Measurements from ENCODE around the gene C19orf12. TPM values are rescaled to one million over a fixed set of nuclear protein-coding genes. Genes with fewer than 3 reads are reported as not detected.

Gene C19orf12
- total and polyA plus RNA-seq, 2 donors (not counting 3 experiments of a cell fraction or from before 2014, with no cell fraction given) = 20.4 to 22.9 TPM

DNA sequence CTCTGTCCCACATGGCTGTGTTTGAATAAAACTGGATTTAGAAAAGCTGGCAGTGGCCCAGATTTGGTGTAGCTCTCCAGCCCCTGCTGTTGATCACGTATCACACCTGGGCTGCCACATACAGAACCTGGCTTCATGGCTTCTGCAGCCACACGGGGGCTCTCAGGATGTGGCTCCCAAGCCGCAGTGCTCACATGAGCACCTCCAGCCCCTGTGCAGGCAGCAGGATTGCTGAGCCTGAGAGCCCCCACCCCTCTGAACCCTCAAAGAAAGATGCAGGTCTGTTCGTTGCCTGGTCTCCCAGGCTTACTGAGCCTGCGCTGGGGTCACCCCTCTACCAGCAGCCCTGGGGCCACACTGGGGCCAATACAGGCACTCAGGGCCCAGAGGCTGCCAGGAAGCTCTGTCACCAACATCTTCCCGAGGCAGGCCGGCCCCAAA is 47.1 kb downstream of the C19orf12 start:
- no peak for TF ChIP-seq MYC (IDR thresholded peaks at IDR 0.05; ENCODE audit: low read depth, low read length)
- TF ChIP-seq, protein P1, sequence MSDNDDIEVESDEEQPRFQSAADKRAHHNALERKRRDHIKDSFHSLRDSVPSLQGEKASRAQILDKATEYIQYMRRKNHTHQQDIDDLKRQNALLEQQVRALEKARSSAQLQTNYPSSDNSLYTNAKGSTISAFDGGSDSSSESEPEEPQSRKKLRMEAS (IDR thresholded peaks at IDR 0.05; ENCODE audit: insufficient read depth, insufficient read length) = no peak
- TF ChIP-seq GATA2 (IDR thresholded peaks at IDR 0.05; ENCODE audit: insufficient read depth, insufficient read length, low read depth, low read length) = no peak
- no peak for TF ChIP-seq POLR2A (IDR thresholded peaks at IDR 0.05; ENCODE audit: low read depth, low read length)
- TF ChIP-seq, protein P2, sequence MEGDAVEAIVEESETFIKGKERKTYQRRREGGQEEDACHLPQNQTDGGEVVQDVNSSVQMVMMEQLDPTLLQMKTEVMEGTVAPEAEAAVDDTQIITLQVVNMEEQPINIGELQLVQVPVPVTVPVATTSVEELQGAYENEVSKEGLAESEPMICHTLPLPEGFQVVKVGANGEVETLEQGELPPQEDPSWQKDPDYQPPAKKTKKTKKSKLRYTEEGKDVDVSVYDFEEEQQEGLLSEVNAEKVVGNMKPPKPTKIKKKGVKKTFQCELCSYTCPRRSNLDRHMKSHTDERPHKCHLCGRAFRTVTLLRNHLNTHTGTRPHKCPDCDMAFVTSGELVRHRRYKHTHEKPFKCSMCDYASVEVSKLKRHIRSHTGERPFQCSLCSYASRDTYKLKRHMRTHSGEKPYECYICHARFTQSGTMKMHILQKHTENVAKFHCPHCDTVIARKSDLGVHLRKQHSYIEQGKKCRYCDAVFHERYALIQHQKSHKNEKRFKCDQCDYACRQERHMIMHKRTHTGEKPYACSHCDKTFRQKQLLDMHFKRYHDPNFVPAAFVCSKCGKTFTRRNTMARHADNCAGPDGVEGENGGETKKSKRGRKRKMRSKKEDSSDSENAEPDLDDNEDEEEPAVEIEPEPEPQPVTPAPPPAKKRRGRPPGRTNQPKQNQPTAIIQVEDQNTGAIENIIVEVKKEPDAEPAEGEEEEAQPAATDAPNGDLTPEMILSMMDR (IDR thresholded peaks at IDR 0.05; ENCODE audit: extremely low read depth in 1 of 2, insufficient read depth in 1 of 2, low read depth in 1 of 2, low read length in 2 of 2) = no peak
- TF ChIP-seq FOS (IDR thresholded peaks at IDR 0.05; ENCODE audit: borderline replicate concordance, insufficient read depth, low read length) = no peak
- TF ChIP-seq JUN (IDR thresholded peaks at IDR 0.05; ENCODE audit: borderline replicate concordance, insufficient read depth, insufficient read length, low read depth) = no peak
- no peak for TF ChIP-seq POLR2AphosphoS5 (IDR thresholded peaks at IDR 0.05; ENCODE audit: insufficient read depth, low read depth, low read length)
- no peak for TF ChIP-seq EZH2 (IDR thresholded peaks at IDR 0.05; ENCODE audit: borderline replicate concordance, low read depth, low read length, severe bottlenecking)
- H3K9ac ChIP-seq (replicated peaks; ENCODE audit: extremely low read depth, insufficient read depth, low read length) = no peak overlapping the region
- H4K20me1 ChIP-seq (replicated peaks; ENCODE audit: control insufficient read depth, extremely low read depth, insufficient read depth, low read length) = no peaks in the 10 kb centered on the region
- no peaks in the 10 kb centered on the region for H3K9me3 ChIP-seq (replicated peaks; ENCODE audit: control insufficient read depth, insufficient read depth, low read length)
- H3K79me2 ChIP-seq (ENCODE audit: control insufficient read depth, insufficient read depth, low read length) = no peaks in the 10 kb centered on the region
- H3K4me1 ChIP-seq (ENCODE audit: control insufficient read depth, extremely low read depth, insufficient read depth, low read length) = peaks cover 18% of the 10 kb centered on the region
- dilution Hi-C loops (cut with MboI; ENCODE audit: extremely low pct_ligation_motif_present, low sequenced_read_pairs) (no loop called here), intact Hi-C loops (cut with micrococcal nuclease) (loop anchor here (2.0 kb wide), 1 partner anchor 27 kb away; no protein-coding TSS in a partner anchor)
- FAIRE-seq (no peak), DNase-seq (ENCODE audit: low read depth, low spot score) (no peak)
- no TSS peak for BruUV-seq (replicated peaks)
- no peaks in the 10 kb centered on the region for H3K36me3 ChIP-seq (ENCODE audit: control insufficient read depth in 2 of 2, extremely low read depth in 1 of 2, insufficient read depth in 2 of 2, low read length in 2 of 2)
- H3K27ac ChIP-seq (ENCODE audit: insufficient read depth, low read depth, low read length) = no peak overlapping the region
- H3K4me3 ChIP-seq (replicated peaks in 1 of 3; ENCODE audit: insufficient read depth in 1 of 3, low read depth in 1 of 3, low read length in 3 of 3) = no peak overlapping the region
- H2AFZ ChIP-seq (ENCODE audit: low read depth, low read length) = no peak overlapping the region
- CTCF ChIA-PET = interaction anchor here (0.8 to 5.1 kb wide), 6 partner anchors 21 to 62 kb away, joined by 3 to 66 read pairs (median 4); no protein-coding TSS in a partner anchor
- H3K27me3 ChIP-seq (ENCODE audit: control insufficient read depth in 2 of 2, insufficient read depth in 2 of 2, low read length in 2 of 2) = no peaks in the 10 kb centered on the region
- H3K9me1 ChIP-seq (replicated peaks; ENCODE audit: control insufficient read depth, extremely low read depth, insufficient read depth, low read length) = no peaks in the 10 kb centered on the region
- POLR2A ChIA-PET = no interaction called here
- H3K4me2 ChIP-seq (ENCODE audit: insufficient read depth, low read length) = no peak overlapping the region
